EL (cell line): ENCODE results near the gene TPPP3.
A peak's percentile ranks its signal among the peaks of the same experiment; 100 is the strongest.
"Not testable (repeated sequence)": the region's sequence is repeated elsewhere in the genome, so short reads cannot be mapped to it uniquely, and the experiment has no call there.

Experiments
- DNase-seq: peaks from one replicate; pipeline ENCODE4 v3.0.0-alpha.2; 2016

Gene TPPP3

DNA sequence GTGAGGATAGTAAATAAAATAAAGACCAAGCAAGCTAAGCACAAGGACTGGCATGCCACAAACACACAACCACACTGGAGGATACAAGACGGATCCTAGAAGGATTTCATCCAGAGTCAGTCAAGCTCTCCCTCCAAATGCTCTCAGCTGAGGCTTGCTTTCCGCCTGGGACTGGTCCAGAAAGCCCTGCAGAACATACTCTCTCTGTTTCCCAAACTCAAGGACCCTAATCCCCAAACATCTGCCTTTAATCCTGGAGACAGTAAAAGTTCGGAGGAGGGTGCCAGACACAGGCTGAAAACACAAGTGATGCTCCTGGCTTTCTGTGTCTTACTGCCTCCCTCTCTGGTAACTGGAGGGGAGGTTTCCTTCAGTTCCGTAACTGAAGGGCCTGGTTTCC is 32.3 kb upstream of the TPPP3 start:
- no peak for DNase-seq

DNA sequence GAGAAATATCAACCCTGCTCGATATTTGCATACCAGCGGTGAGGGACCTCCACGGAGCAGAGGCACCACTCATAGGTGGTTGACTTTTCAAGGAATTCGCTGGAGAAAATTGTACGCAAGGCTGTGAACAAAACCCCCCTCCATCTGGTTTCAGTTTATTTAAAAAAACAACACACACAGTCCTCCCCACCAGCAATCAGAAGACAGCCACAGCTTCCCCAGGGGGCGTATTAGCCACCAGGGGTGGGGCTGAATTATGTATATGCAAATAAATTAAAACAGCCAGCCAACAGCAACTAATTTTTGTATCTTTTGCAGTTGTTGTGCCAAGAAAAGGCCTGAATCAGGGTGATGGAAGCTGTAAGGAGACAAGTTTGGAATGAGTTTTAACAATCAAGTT is 31.8 kb upstream of the TPPP3 start:
- no peak for DNase-seq

DNA sequence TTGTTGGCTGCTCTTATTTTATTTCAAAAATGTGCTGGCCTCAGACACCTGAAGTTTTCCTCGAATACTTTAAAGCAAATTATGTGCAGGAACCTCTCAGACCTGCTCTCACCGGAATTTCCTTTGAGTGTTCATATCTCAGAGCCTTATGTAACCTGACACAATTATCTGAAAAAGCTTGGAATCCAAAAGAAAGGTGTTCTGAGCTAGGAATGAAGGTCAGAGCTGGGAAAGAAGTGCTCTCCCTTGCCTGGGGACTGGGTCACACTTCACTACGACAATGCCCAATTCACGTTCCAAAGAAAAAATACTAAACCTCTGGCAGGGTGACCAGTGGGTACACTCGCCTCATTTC is 30.9 kb upstream of the TPPP3 start:
- no peak for DNase-seq

DNA sequence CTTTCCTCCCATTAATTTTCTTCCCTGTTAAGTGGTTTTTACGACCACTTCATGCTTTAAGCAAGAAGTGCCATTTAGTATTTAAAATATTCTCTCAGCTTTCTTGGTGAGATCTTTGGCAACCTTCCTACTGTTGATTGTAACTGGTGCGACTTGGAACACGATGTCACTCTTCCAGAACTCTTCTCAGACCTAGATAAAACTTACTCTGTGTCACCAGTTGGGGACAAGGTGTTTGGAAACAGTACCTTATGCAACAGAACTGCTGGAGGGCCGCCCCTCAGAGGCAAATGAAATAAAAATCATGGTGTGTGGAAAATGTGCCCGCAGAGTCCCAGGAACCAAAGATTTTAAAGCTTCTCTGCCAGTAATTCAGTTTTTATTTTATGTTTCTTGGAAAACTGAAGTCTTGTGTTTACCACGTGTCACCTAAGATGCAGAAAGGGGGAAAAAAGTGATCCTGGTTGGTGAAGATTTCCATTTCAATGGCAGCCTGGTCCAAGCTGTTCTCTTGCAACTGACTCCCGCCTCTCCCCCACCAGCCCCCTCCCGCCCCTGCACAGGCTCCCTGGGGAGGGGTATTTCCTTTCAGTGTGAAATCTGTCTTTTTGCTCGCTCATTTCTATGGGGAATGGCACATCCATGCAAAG is 30.4 kb upstream of the TPPP3 start:
- no peak for DNase-seq

DNA sequence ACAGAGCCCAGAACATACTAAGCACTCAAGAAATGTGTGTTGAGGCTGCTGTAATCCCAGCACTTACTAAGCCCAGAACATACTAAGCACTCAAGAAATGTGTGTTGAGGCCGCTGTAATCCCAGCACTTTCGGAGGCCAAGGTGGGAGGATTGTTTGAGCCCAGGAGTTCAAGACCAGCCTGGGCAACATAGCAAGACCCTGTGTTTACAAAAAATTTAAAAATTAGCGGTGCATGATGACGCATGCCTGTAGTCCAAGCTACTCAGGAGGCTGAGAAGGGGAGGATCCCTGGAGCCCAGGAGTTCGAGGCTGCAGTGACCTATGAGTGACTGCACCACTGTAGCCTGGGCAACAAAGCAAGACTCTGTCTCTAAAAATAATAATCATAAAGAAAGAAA is 29.7 kb upstream of the TPPP3 start:
- no peak for DNase-seq

DNA sequence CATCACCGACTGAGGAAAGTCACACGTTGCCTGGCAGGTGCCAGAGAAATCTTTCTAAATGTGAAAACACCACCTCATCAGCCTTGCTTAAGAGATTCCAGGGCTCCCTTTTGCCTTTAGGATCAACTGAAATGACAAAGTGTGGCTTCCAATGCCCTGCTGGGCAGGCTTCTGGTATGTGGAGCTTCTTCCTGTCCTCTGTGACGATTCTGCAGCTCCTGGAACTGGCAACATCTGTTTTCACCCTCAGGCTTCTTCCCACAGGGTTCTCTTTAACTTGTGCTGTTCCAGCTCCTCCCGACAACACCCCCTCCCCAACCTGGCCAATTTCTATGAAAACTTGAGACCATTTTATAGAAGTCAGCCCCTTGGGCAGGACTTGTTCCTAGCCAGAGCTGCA is 27.7 kb upstream of the TPPP3 start:
- no peak for DNase-seq

DNA sequence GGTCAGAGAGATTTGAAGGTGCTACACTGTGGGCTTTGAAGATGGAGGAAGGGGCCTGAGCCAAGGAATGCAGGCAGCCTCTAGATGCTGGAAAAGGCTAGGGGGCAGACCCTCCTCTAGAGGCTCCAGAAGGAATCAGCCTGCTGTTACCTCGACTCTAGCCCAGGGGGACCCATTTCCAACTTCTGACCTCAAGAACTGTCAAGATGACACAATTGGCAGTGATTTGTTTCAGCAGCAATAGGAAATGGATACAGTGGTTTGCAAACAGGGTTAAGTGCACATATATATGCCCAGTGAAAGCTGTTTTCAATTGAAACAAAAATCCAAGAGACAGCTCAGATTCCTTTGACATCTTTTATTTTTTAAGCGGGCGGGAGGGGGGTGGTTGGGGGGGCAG is 26.6 kb upstream of the TPPP3 start:
- DNase-seq: no peak

DNA sequence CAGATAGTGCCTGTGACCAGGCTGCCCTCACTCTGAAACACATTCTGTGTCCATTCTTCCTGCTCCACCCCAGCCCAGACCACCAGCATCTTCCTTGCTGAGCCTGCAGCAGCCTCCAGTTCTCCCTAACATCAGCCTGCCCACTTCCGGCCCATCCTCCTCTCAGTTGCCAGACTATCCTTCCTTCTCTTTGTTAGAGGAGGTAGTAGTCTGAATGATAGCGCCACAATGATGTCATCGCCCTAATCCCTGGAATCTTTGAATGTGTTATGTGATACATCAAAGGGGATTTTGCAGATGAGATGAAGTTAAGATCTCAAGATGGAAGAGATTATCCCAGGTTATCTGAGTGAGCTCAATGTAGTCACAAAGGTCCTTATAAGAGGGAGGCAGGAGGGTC is 26.2 kb upstream of the TPPP3 start:
- peak; percentile 25 for DNase-seq

DNA sequence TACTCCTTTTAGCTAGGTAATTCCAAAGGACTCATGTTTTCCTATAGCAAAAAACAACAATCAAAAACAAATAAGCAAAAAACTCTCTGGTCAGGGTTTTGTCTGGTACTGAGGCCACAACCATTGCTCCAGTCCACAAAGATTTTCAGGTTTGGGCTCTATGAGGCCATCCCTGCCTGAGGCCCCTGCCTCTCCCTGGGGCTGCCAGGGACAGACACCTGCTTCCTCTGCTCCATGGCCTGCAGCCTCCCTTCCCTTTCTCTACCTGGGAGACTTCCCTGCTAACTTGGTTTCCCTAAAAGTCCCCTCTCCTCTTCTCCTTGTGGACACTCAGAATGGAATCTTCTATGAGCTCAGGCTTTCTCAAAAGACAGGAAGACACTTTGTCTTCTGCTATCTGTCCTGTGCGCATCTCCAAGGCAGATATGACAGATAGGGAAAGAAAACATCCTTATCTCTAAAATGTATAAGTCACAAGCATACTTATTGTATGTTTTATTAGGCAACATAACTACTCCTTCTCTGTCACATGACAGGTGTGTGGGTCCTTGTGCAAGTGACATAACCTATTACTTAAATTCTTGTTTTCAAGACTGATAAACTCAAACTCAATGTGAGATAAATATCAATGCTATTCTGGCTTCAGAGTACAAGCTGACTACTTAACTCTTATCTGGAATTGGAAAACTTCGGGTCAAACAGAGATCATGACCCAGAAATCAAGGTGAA is 24.2 kb upstream of the TPPP3 start:
- no peak for DNase-seq

DNA sequence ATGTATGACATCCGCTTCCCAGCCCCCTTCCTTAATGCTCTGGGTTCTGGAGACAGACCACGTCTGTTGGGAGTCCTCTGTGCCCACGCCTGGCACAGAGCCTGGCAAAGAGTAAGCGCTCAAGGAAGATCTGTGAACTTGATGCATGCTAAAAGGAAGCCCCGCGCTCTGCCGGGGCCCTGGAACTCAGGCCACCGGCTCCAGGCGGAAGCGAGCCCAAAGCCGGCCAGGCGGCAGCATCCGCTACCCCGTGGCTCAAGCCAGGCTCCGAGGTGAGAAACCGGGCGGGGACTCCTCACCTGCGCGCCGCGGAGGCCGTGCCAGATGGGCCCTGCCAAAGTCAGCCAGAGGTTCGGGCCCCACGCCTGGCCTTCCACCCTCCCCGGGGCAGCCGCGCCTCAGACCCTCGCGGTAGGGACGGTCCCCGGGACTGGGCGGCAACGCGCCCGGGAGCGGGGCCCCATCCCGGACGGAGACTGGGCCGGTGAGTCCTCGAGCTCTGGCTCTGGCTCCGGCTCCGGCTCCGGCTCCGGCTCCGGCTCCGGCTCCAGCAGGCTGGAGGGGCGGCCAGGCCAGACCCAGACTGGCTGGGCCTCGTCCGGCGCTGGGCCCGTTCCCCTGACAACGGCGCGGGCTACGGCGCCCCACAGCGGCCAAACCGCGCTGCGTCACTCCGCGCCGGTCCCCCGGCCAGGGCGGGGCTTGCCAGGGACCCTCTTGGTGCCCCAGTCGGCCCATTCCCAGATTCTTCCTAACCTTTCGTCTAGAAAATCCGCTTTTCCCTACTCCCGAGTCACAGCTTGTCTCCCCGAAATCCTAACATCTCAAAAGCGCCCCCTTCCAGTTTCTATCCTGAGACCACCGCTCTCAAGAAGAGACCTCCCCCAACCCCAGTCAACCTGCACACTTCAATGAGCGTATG is 22.8 kb upstream of the TPPP3 start, which contains the start of gene ZDHHC1:
Gene ZDHHC1 (minus strand): TSS at position 606 of the 922 bp plus-strand sequence. CDS start 8,702 bp downstream, outside the sequence.
- peak; percentile 65 for DNase-seq

DNA sequence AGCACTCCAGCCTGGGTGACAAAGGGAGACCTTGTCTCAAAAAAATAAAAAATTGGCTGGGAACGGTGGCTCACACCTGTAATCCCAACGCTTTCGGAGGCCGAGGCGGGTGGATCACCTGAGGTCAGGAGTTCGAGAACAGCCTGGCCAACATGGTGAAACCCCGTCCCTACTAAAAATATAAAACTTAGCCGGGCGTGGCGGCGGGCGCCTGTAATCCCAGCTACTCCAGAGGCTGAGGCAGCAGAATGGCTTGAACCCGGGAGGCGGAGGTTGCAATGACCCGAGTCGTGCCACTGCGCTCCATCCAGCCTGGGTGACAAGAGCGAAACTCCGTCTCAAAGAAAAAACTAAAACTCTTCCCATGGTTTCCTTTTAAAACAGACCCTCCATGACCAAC is 22.1 kb upstream of the TPPP3 start:
- DNase-seq: not testable (repeated sequence)

DNA sequence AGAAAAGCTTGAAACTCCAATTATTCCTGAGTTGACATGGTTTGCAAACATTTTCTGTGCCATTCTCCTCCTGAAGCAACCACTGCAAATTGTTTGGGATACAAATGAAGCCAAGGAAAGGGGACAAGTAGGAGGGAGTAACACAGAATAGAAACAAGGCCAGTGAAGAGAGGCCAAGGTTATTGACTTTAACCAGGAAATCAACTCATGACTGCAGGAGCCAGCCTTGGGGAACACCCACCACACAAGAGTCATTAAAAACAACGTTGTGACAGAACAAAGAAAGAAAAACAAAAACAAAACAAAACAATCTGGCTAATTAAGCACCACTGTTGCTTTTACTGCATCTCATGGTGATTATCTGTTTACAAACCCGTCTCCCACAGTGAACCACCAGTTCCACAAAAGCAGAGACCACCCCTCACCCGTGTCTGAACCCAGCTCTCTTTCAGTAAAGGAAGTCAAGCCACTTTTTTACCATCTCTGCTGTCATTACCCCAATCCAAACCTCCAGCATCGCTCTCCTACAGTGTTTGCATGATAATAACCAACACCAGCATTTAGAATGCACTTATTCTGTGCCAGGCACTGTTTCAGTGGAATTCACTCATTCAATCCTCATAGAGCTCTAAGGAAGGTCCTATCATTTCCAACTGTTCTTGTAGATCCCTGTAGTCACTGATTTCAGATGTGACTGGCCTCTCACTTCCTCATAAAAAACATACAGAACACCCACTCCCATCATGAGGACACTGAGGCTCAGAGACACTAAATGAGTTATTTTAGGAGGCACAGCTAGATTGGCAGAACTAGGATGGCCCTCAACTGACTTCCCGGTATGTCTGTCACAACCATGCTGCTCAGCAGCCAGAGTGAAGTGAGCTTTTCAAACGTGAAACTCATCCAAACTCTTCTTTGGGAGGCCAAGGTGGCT is 20.9 kb upstream of the TPPP3 start:
- DNase-seq: no peak

DNA sequence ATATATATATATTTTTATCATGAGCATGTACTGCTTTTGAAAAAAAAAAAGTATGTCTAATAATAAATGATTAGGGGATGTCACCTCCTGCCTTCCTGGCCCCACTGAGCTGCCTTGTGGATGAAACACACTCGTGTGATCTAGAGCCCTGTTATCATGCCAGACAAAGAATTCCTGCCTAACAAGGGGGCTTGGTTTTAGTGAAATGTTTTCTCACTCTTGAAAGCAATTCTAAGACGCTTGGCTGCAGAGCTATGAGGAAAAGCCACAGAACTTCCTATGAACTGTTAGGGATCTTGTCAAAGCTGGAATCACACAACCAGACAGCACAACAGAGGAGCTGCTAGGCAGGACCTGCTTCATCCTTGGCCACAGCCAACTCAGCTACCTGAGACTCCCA is 19.0 kb upstream of the TPPP3 start:
- no peak for DNase-seq

DNA sequence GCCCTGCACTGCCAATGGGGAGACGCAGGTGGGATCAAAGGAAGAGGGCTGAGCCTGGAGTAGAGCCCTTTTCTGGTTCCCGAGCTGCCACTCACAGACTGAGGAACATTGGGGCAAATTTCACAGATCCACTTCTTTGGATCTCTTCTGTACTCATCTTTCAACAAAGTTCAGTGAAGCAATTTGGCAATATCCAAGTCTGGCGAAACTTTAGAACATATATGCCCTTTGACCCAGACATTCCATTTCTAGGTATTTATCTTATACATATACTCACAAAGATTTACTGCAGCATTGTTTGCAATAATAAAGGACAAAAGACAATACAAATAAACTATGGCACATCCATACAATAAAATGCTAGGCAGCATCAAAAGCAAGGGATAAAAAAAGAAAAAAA is 18.0 kb upstream of the TPPP3 start:
- DNase-seq: no peak

DNA sequence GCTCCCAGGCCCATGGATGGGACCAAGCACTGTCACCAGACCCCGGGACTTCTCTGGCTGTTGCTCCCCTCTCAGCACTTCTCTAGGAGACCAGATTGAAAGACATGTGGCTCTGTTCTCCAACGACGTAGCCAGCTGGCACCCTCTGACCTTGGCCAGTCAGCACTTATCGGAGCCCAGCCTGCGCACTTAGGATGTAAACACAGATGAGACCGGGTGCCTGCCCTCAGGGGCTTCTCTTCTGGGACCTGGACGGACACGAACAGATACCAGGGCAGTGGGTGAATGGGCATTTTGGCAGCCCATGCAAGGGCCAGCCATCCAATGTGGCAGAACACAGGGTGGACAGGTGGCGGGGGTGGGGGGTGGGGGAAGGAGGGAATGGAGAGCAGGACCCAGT is 16.3 kb upstream of the TPPP3 start:
- no peak for DNase-seq

DNA sequence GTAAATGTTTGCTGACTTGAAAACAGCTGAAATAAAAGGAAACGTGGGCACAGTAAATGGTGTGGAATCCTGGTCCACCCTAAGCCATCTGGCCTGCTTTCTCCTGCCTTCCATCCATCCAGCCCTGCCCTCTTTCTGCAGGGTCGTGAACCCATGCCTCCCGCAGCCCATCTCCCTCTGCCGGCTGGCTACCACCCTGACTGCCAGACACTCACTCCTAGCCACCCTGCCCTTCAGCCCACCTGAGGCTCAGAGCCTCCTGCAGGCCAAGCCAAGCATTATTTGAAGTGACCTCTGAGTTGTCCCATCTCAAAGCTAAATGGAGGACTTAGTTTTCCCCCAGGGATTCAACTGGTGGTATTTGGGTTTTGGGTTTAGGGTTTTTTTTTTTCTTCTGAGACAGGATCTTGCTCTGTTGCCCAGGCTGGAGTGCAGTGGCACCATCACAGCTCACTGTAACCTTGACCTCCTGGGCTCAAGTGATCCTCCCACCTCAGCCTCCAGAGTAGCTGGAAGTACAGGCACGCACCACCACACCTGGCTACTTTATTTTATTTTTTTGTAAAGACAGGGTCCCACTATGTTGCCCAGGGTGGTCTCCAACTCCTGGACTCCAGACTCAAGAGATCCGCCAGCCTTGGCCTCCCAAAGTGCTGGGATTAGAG is 14.6 kb upstream of the TPPP3 start:
- DNase-seq: no peak

DNA sequence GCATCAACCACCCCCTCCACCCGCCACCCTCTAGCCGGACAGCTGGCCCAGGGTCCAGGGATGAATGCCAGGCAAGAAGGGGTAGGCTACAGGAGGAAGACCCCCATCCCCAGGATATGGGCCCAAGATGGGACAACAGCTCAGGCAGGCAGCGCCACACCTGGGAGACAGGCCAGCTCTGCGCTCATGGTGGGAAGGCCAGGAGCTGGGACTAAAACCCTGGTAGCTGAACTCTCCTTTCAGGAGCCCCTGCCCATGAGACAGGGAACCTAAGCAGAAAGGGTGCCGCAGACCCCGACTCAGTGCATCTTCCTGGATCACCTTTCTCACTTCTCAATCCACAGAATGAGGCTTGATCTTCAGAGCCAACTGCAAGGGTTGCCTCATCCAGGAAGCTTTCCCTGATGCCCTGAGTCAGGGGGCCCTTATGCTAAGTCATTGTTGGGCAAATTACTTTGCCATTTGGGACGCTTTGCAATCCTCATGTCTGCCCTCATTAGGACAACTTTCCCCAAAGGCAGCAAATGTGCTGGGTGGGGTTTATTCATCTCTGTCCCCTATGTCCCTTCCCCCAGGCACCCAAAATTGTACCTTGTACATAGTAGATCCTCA is 14.0 kb upstream of the TPPP3 start:
- DNase-seq: no peak

DNA sequence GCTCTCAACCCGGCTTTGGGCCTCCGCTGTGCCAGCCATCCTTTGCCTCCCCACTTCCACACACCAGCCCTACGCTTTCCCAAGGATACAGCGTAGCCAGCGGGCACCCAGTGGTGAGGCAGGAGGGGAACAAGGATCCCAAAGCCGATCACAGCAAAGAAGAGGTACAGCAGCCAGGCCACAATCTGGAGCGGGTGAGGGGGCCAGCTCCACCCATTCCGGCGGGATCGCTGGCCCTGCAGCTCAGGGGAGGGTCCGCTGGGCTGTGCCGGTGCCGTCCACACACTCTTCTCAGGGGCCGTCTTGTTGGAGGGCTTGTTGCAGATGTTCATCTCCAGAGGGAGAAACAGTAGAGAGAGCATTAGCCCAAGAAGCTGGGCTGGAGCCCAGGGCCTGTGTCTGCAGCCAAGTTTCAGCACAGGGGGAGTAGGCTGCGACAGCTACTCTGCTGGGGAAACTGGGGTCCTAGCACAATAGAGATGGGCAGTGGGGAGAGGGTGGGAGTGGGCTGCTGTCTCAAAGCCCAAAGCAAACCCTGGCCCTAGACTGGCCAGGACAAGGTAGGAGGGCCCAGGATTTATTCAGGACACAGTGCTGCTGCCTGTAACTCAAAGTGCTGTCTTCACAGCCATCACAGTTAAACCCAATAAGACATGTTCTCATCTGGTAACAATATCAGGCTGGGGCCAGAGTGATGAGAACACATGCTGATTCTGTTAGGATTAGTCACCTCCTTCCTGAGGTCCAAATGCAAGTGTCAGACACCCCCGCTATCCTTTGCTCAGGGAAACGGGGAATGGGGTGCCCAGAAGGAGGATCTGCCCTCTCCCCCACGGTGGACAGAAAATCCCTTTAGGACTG is 13.0 kb upstream of the TPPP3 start:
- DNase-seq: peak; percentile 85

DNA sequence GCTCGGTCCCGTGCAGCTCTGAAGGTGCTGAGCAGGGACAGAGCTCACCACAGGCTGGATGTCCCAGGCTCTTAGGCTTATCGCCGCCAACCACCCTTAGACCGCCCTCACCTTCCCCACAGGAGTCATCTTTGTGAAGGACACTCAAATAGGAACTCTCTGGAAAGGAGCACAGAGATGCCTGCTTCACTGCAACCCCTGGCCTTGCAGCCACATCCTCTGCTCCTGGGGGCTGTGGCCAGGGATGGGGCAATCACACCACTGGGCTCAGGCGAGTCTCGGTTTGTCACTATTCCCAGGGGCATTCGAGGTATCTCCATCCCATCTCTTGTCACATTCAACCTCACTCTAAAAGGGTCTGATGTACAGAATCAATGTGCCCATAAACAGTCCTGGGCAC is 12.0 kb upstream of the TPPP3 start:
- no peak for DNase-seq

DNA sequence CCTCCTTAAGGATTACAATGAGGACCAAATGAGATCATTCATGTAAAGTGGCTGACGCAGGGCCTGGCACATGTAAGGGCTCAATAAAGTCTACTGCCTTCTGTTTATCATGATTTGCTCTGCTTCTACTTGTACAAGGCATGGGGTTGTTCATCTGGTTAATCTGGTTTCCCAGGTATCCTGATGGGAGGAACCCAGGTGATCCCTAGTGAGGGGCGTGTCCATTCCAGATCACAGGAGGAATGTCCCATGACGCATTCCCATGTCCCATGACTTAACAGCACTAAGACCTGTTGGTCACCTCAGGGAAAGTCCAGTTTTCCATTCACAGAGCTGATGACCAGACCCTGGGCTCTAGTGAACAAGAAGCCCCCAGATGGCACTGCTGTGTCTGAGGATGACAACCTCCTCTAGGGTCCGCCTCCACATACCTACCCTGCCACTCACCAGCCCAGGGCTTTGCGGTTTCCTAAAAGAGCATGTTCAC is 11.5 kb upstream of the TPPP3 start:
- DNase-seq: no peak
